Effector memory CD4-positive, alpha-beta T cell (primary cell): ENCODE measurements around the gene NAMPT.

Experiments used
- DNase-seq, 3 donors: peaks; one replicate each; pipeline ENCODE4 v3.0.0-alpha.2; 2020
- H3K27ac ChIP-seq: 2 replicates; pipeline ENCODE4 v1.7.0; 2013; ENCODE audit warnings: mild to moderate bottlenecking, low read length, moderate library complexity; ENCODE audit not compliant: insufficient read depth, poor library complexity, severe bottlenecking
- H3K27me3 ChIP-seq: replicated peaks from 2 replicates; pipeline ENCODE4 v1.7.0; 2013; ENCODE audit warnings: mild to moderate bottlenecking, low read length; ENCODE audit not compliant: insufficient read depth, control insufficient read depth, poor library complexity, severe bottlenecking
- H3K36me3 ChIP-seq: 2 replicates; pipeline ENCODE4 v1.7.0; 2013; ENCODE audit warnings: mild to moderate bottlenecking, low read length, moderate library complexity; ENCODE audit not compliant: control insufficient read depth, insufficient read depth
- H3K4me1 ChIP-seq: 2 replicates; pipeline ENCODE4 v1.7.0; 2013; ENCODE audit warnings: low read length, mild to moderate bottlenecking; ENCODE audit not compliant: control insufficient read depth, insufficient read depth, poor library complexity, severe bottlenecking
- H3K4me3 ChIP-seq: 2 replicates; pipeline ENCODE4 v1.7.0; 2013; ENCODE audit warnings: low read length, low read depth, mild to moderate bottlenecking; ENCODE audit not compliant: insufficient read depth, poor library complexity, severe bottlenecking
- H3K9me3 ChIP-seq: 2 replicates; pipeline ENCODE4 v1.7.0; 2013; ENCODE audit warnings: mild to moderate bottlenecking, low read length, moderate library complexity; ENCODE audit not compliant: control insufficient read depth

NAMPT gene

DNA sequence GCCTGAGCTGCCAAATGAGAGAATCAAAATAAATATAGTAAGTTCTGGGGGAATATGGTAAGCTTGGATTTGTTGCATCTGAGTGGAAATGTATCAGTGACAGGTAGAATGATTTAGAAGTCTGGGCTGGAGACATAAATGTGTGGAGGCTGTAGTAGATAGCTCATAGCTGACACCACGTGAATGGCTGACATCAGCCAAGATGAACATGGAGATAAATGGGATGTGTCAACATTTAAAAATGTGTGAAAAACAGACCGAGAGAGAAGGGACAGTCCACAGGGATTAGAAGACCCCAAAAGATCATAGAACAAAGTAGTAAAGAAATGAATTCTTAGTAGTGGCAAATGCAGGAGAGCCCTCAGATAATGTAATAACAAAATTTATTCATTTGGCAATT is 40.9 kb downstream of the NAMPT start:
- Histone ChIP-seq H3K27me3 (no peaks in the 10 kb centered on the region), H3K9me3 (no peaks in the 10 kb centered on the region), H3K27ac (no peak overlapping the region), H3K36me3 (no peaks in the 10 kb centered on the region), H3K4me1 (no peaks in the 10 kb centered on the region), H3K4me3 (no peak overlapping the region)
- DNase-seq: no peak

DNA sequence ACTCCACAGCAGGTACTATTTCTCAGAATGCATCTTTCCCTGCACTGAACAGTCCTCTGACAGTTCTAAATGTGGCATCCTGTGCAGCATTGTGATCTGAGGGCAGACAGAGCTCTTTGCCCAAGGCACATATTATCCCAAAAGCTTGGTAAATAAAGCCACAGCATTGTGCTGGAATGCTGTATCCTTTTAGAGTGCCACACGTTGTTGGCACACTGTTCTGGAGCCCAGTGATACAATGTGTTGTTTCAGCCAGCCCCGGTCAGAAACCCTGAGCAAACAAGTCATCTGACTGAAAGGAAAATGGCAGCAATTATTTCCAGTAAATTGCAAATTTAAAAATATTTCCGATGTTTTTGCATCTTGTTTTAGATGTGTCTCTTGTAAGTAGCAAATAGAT is 45.4 kb downstream of the NAMPT start:
- no peak overlapping the region for H3K27ac ChIP-seq
- no peaks in the 10 kb centered on the region for H3K4me1 ChIP-seq
- H3K9me3 ChIP-seq: no peaks in the 10 kb centered on the region
- DNase-seq: no peak
- no peak overlapping the region for H3K4me3 ChIP-seq
- no peaks in the 10 kb centered on the region for H3K36me3 ChIP-seq
- no peaks in the 10 kb centered on the region for H3K27me3 ChIP-seq

DNA sequence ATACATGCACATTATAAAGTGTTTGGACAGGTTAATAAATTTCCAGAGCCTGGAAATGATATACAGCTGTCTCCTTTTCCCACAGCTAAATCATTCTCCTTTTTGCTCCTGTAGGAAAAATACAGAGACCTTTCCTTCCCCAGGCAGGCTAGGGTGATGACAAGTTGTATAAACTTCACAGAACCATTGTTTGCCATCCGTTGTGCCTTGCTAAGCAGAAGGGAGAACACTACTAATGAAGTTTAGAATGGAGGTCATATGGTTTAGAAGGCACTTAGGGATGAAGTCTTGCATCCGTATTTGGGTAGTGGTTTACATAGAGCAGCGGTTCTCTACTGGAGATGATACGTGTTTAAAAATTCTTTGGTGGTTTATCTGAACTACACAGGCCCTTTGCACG is 46.0 kb downstream of the NAMPT start:
- Histone ChIP-seq H3K27ac (no peak overlapping the region), H3K36me3 (no peaks in the 10 kb centered on the region), H3K9me3 (no peaks in the 10 kb centered on the region), H3K27me3 (no peaks in the 10 kb centered on the region), H3K4me3 (no peak overlapping the region), H3K4me1 (no peaks in the 10 kb centered on the region)
- DNase-seq: no peak

DNA sequence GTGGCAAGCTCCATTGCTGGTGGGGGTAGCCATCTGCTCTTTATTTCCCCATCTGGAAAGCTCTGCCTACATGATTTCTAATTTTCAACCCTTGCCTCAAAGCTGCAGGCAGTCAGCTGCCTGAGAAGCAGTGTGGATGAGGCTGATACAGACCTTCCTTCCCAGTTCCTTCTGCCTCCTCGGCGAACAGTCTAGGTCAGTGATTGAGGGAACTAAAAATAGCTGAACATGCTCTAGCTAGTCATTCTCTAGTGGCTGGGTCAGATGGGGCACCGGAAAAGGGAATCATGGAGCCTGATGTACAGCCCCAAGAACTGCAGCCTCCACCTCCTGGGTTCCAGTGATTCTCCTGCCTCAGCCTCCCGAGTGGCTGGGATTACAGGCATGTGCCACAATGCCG is 48.7 kb downstream of the NAMPT start:
- no peak for DNase-seq
- no peaks in the 10 kb centered on the region for H3K9me3 ChIP-seq
- no peaks in the 10 kb centered on the region for H3K36me3 ChIP-seq
- no peaks in the 10 kb centered on the region for H3K4me1 ChIP-seq
- no peak overlapping the region for H3K27ac ChIP-seq
- H3K27me3 ChIP-seq: no peaks in the 10 kb centered on the region
- H3K4me3 ChIP-seq: no peak overlapping the region

DNA sequence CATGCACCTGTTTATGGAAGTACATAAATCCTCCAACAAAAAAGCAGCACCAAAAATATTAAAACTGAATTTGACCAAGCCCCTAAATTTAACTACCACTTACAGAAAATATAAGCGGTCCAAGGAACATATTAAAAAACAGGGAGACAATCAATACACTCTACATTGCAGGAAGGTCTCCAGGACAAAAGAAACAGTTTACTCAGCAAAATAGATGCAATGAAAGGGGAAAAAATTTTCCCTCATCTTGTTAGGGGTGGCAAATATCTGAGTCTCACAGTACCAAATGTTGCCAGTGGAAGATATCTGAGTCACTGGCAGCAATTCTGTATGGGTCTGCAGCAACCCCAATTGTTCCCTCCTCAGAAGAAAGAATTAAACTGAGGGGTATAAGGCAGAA is 50.4 kb downstream of the NAMPT start:
- DNase-seq: no peak
- Histone ChIP-seq H3K27me3 (no peaks in the 10 kb centered on the region), H3K4me1 (no peaks in the 10 kb centered on the region), H3K9me3 (no peaks in the 10 kb centered on the region), H3K4me3 (no peak overlapping the region), H3K36me3 (no peaks in the 10 kb centered on the region), H3K27ac (no peak overlapping the region)

DNA sequence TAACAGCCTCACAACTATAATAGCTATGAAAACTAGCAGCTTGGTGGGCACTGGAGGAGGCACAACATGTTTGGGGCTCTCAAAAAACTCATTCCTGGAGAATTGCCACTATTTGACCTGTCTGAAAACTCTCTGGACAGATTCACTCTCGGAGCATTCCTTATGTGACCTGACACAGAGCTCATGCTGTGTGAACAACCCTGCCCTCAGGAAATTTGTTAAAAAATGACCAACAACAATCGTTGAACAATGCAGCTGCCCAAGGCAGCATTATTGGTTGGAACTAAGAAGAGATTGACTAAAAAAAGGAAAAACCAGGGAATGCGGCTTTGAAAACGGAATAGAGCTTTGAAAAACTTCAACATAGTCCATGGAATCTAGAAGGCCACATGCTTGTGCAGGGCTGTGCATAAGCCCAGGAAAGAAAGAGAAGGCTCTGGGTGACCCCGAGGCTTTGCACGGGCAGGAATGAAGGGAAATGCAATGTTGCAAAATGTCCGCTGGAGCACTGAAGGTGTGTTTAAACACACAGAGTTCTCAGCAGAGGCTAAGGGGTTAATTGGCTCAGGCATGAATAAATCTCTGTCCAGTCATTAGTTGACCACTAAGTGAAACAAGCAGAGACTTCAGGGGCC is 52.8 kb downstream of the NAMPT start:
- Histone ChIP-seq H3K4me1 (no peaks in the 10 kb centered on the region), H3K27me3 (no peaks in the 10 kb centered on the region), H3K36me3 (no peaks in the 10 kb centered on the region), H3K27ac (no peak overlapping the region), H3K9me3 (no peaks in the 10 kb centered on the region), H3K4me3 (no peak overlapping the region)
- DNase-seq: no peak

DNA sequence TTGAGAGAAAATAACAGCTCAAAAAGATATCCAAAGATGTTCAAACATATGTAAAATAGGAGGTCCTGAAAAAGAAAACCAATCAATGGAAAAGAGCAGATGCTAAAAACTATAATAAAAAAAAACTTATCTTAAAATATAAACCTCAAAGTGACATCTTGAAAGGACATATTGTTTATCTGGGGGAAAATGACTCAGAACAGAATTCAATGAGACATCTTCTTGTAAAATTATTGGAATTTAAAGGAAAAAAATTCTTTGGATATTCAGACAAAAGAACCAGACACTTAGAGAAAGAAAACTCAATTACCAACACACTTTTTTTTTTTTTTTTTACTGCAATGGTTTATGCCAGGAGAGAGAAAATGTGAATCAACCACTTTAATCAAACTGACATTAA is 58.9 kb downstream of the NAMPT start:
- Histone ChIP-seq H3K27me3 (no peaks in the 10 kb centered on the region), H3K36me3 (no peaks in the 10 kb centered on the region), H3K27ac (no peak overlapping the region), H3K9me3 (no peaks in the 10 kb centered on the region), H3K4me3 (no peak overlapping the region), H3K4me1 (no peaks in the 10 kb centered on the region)
- no peak for DNase-seq

DNA sequence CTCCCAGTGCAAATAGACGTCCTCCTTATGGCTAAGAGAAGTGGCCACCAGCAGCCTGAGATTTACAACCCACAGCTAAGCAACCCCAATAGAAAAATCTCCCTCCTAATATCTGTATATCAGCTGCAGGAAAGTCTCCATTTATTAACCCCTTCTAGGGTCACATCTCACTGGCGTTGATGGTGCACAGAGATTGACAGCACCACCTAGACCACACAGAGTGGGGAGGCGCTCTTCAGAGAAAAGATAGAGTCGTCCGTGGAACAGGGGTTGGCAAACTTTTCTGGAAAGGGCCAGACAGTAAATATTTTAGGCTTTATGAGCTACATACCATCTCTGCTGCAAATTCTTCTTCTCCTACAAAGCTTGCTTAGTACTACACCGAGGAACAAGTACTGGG is 60.0 kb downstream of the NAMPT start:
- no peaks in the 10 kb centered on the region for H3K36me3 ChIP-seq
- H3K9me3 ChIP-seq: no peaks in the 10 kb centered on the region
- no peak overlapping the region for H3K4me3 ChIP-seq
- H3K27ac ChIP-seq: no peak overlapping the region
- H3K27me3 ChIP-seq: no peaks in the 10 kb centered on the region
- DNase-seq: no peak
- no peaks in the 10 kb centered on the region for H3K4me1 ChIP-seq

DNA sequence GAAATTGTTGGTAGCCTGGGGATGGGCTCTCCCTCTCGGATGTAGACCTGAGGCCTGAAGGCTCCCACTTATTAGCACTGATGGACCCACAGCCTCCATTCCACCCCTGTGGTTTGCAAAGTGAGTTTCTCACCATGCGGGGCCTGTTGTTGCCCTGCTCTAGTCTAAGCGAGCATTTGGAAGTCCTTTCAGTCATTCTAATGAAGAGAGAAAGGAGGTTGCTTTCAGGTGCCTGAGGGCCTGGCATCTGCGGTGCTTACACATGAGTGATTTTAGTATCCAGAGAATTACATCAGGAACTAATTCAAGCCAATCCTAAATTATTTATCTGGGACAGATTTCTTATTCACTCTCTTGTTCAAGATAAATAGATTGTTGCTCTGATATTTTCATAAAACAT is 61.6 kb downstream of the NAMPT start:
- no peak for DNase-seq
- no peak overlapping the region for H3K27ac ChIP-seq

DNA sequence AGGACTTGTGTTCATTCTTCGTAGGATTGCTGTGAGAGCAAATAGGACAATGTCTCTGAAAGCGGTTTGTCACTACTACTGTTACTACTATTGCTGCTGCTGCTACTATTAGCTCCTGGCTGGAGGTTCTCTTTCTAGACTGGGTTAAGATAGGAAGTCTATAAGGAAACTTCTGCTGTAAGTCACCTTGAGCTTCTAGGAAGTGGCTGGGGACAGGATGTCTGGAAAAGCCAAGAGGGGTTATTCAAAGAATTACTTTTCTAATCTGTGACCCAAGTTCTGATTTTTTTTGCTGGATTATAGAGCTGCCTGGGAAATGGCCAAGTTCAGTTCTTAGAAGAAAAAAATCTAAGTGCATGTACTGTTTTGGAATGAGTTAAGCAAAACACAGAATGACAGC is 62.2 kb downstream of the NAMPT start:
- H3K36me3 ChIP-seq: no peaks in the 10 kb centered on the region
- no peaks in the 10 kb centered on the region for H3K27me3 ChIP-seq
- no peaks in the 10 kb centered on the region for H3K4me1 ChIP-seq
- no peak for DNase-seq
- H3K4me3 ChIP-seq: no peak overlapping the region
- no peak overlapping the region for H3K27ac ChIP-seq
- no peaks in the 10 kb centered on the region for H3K9me3 ChIP-seq

More for the DNA sequence above, 61.6 kb downstream of the NAMPT start:
- Histone ChIP-seq H3K27me3 (no peaks in the 10 kb centered on the region), H3K4me1 (no peaks in the 10 kb centered on the region), H3K36me3 (no peaks in the 10 kb centered on the region), H3K4me3 (no peak overlapping the region), H3K9me3 (no peaks in the 10 kb centered on the region)
